GM12878 (cell line): ENCODE data around the gene COL9A3. TPM values are rescaled to one million over a fixed set of nuclear protein-coding genes. Genes with fewer than 3 reads are reported as not detected.

ENCODE experiments used
- ATAC-seq: fragments of 200-7000 bp; cut with Tn5 transposase; 3 replicates; pipeline ENCODE4 v1.9.1; 2020; ENCODE audit warnings: mild to moderate bottlenecking, moderate library complexity
- BruUV-seq: library from RNA; stranded (reverse); fragments of 400-500 nt; replicated peaks from 2 replicates; lab custom pipeline; 2021; lab: Mats Ljungman, UMichigan
- CTCF ChIA-PET: fragments of 300-600 bp; sonication (Branson Sonifier 250); formaldehyde crosslinking; extraction: SDS; loops from one replicate; lab custom pipeline; 2021; ENCODE audit warnings: inconsistent platforms; lab: Yijun Ruan, JAX
- POLR2A ChIA-PET: fragments of 350-600 bp; formaldehyde crosslinking; extraction: SDS; loops from one replicate; lab custom pipeline; 2021; ENCODE audit warnings: inconsistent platforms; lab: Charles Lee
- RAD21 ChIA-PET: fragments of 300-600 bp; sonication (Branson Sonifier 250); formaldehyde crosslinking; loops from one replicate; lab custom pipeline; 2023; ENCODE audit warnings: antibody characterized with exemption; ENCODE audit not compliant: unreplicated experiment; lab: Charles Lee
- SMC1A ChIA-PET: fragments of 300-600 bp; sonication (Branson Sonifier 250); formaldehyde crosslinking; loops from one replicate; lab custom pipeline; 2023; ENCODE audit not compliant: unreplicated experiment, uncharacterized antibody; lab: Charles Lee
- DNase-seq: peaks from one replicate; pipeline ENCODE4 v3.0.0-alpha.2; 2011; ENCODE audit warnings: low read depth, low spot score
- FAIRE-seq: peaks from 3 replicates; lab custom pipeline; 2011; peaks lifted over from hg19 to GRCh38; lab: Jason Lieb, UNC
- H2AFZ ChIP-seq: 2 replicates; pipeline ENCODE4 v1.6.0; 2011; ENCODE audit warnings: low read depth, low read length, control low read depth; ENCODE audit not compliant: control insufficient read depth
- H3K27ac ChIP-seq: 2 replicates; pipeline ENCODE4 v1.5.1; 2011; ENCODE audit warnings: control low read depth; ENCODE audit not compliant: control insufficient read depth, insufficient read depth
- H3K27me3 ChIP-seq, 2 experiments: replicated peaks in 1 of 2; 2 replicates each; pipeline versions ENCODE4 v1.6.0 to v1.6.1; 2011; ENCODE audit warnings: low read length in 1 of 2; ENCODE audit not compliant: control insufficient read depth in 2 of 2, insufficient read depth in 2 of 2
- H3K36me3 ChIP-seq, 2 experiments: 2 replicates each; pipeline ENCODE4 v1.5.1; 2011; ENCODE audit warnings: low read length in 1 of 2; ENCODE audit not compliant: control insufficient read depth in 2 of 2, insufficient read depth in 2 of 2
- H3K4me1 ChIP-seq: 2 replicates; pipeline ENCODE4 v1.6.1; 2011; ENCODE audit warnings: mild to moderate bottlenecking, low read length, moderate library complexity, mixed read lengths; ENCODE audit not compliant: control insufficient read depth, insufficient read depth
- H3K4me2 ChIP-seq: 2 replicates; pipeline ENCODE4 v1.6.0; 2011; ENCODE audit warnings: control low read depth; ENCODE audit not compliant: control insufficient read depth, insufficient read depth
- H3K4me3 ChIP-seq: fragments of 200-600 bp; sonication (generic); 2 replicates; pipeline ENCODE4 v1.5.1; 2016
- H3K79me2 ChIP-seq: 2 replicates; pipeline ENCODE4 v1.6.0; 2011; ENCODE audit warnings: low read length; ENCODE audit not compliant: control insufficient read depth, insufficient read depth
- H3K9ac ChIP-seq: 2 replicates; pipeline ENCODE4 v1.8.0; 2011; ENCODE audit warnings: low read length, control low read depth, mixed read lengths; ENCODE audit not compliant: control insufficient read depth, insufficient read depth
- H3K9me3 ChIP-seq: replicated peaks from 3 replicates; pipeline ENCODE4 v1.5.1; 2011; ENCODE audit warnings: mild to moderate bottlenecking, low read length; ENCODE audit not compliant: control insufficient read depth, insufficient read depth
- H4K20me1 ChIP-seq: 2 replicates; pipeline ENCODE4 v1.6.0; 2011; ENCODE audit not compliant: control insufficient read depth, insufficient read depth
- BCL3 ChIP-seq: IDR thresholded peaks from 2 replicates; pipeline ENCODE4 v1.6.1; 2011; ENCODE audit warnings: borderline replicate concordance, low read depth, mild to moderate bottlenecking, moderate library complexity, low read length; ENCODE audit not compliant: insufficient read depth, poor library complexity, severe bottlenecking
- EZH2 ChIP-seq: IDR thresholded peaks from 2 replicates; pipeline ENCODE4 v1.6.1; 2012; ENCODE audit warnings: low read depth, mild to moderate bottlenecking, control low read depth, inconsistent platforms, low read length, borderline replicate concordance; ENCODE audit not compliant: control insufficient read depth
- WGBS: methylation state at CpG from one replicate; pipeline ENCODE4 v1.1.6; 2016; ENCODE audit warnings: low lambda C conversion rate; ENCODE audit not compliant: insufficient replicate concordance, insufficient coverage; ENCODE audit errors: missing lambda C conversion rate; 5-methylcytosine and 5-hydroxymethylcytosine counted together
- in situ Hi-C: fragments of 300-500 bp; cut with MboI; formaldehyde crosslinking; loops from 9 replicates; pipeline ENCODE4 v1.14.3; 2018; ENCODE audit warnings: mixed read lengths
- intact Hi-C: fragments of 100-400 bp; cut with micrococcal nuclease; formaldehyde crosslinking; loops from one replicate; pipeline ENCODE4 v1.14.2; 2022; ENCODE audit not compliant: unreplicated experiment
- polyA plus RNA-seq, 11 experiments: library from polyadenylated mRNA; depleted of rRNA in 4 of 11; unstranded in 6 of 11; stranded (reverse) in 5 of 11; fragments of >200 nt; fragmentation: Nextera tagmentation in 4 of 11; fragmentation: Illumina TruSeq in 1 of 11; extraction: Ambion mirVana in 4 of 11; extraction: Trizol in 1 of 11; gene quantifications; 1 replicate in 1 of 11; 2 replicates in 10 of 11; pipeline versions ENCODE4 v1.2.1 to v1.2.3, GENCODE V29; 2011 to 2016; ENCODE audit warnings: inconsistent platforms in 2 of 11, missing spikeins in 2 of 11, low read depth in 1 of 11
- total RNA-seq, 4 experiments: library from RNA; depleted of rRNA in 3 of 4; stranded (reverse); fragments of >200 nt in 3 of 4; fragmentation: Illumina TruSeq in 1 of 4; extraction: Trizol in 1 of 4; gene quantifications; 2 replicates each; pipeline versions ENCODE4 v1.2.1 to v1.2.3, GENCODE V29; 2013 to 2021

Gene COL9A3
- total and polyA plus RNA-seq, 10 of the 15 experiments (the other 5 are each of a cell fraction or from before 2014, with no cell fraction given), result 0.09 to 1.7 (median 0.63) TPM; not detected in 1

- in situ Hi-C loops, result no loop called here
- DNase-seq, result no peak
- H3K36me3 ChIP-seq, result peaks cover 0 to 13% of the 10 kb centered on the region in 2 experiments; a peak in 3 of 4 replicates
- RAD21 ChIA-PET, result no interaction called here
- no peak overlapping the region for H3K9ac ChIP-seq
- POLR2A ChIA-PET, result interaction anchor here (1.5 kb wide), 1 partner anchor 20 kb away, joined by 4 read pairs; the partner anchor contains the start of gene MRGBP
- SMC1A ChIA-PET, result no interaction called here
- CTCF ChIA-PET, result no interaction called here
- H3K79me2 ChIP-seq, result no peaks in the 10 kb centered on the region
- no peaks in the 10 kb centered on the region for H3K9me3 ChIP-seq
- peaks cover 6 to 8% of the 10 kb centered on the region in 2 experiments; a peak in 3 of 4 replicates for H3K27me3 ChIP-seq
- no peaks in the 10 kb centered on the region for H4K20me1 ChIP-seq
- no peak overlapping the region for H3K4me3 ChIP-seq
- ATAC-seq, result no peak
- no peak overlapping the region for H2AFZ ChIP-seq
- FAIRE-seq, result no peak
- TF ChIP-seq EZH2 (0 out of 2 replicates have a peak, but pooled peaks have one; percentile 24), BCL3 (no peak)
- TF ChIP-seq, all 136 proteins: peak for 1
- Histone ChIP-seq H3K4me2 (no peak overlapping the region), H3K27ac (no peak overlapping the region), H3K4me1 (no peaks in the 10 kb centered on the region)
- WGBS, result 7% methylated on average over 51 of the region's 57 CpGs
- intact Hi-C loops, result no loop called here
- BruUV-seq, result no TSS peak
These were observed 593 bp upstream of the COL9A3 start for GRCh38 chr20:62816031-62816883.
